Keratinocyte (primary cell): ENCODE results near the gene BRIP1.

Experiments used
- EZH2 ChIP-seq: IDR thresholded peaks from one replicate; pipeline ENCODE4 v1.6.1; 2012; ENCODE audit warnings: inconsistent platforms, mild to moderate bottlenecking, low read length, moderate library complexity
- TF ChIP-seq, protein P1 (sequence below), 3 experiments: IDR thresholded peaks in 1 of 3; conservative IDR thresholded peaks in 1 of 3; optimal IDR thresholded peaks in 1 of 3; 2 replicates in 2 of 3; 3 replicates in 1 of 3; pipeline versions ENCODE3 to v1.5.1; 2011; ENCODE audit warnings: low read length in 3 of 3, mild to moderate bottlenecking in 3 of 3, moderate library complexity in 2 of 3, control low read depth in 1 of 3, inconsistent platforms in 1 of 3; ENCODE audit not compliant: insufficient read depth in 2 of 3; ENCODE audit errors: extremely low read depth in 1 of 3

DNA sequence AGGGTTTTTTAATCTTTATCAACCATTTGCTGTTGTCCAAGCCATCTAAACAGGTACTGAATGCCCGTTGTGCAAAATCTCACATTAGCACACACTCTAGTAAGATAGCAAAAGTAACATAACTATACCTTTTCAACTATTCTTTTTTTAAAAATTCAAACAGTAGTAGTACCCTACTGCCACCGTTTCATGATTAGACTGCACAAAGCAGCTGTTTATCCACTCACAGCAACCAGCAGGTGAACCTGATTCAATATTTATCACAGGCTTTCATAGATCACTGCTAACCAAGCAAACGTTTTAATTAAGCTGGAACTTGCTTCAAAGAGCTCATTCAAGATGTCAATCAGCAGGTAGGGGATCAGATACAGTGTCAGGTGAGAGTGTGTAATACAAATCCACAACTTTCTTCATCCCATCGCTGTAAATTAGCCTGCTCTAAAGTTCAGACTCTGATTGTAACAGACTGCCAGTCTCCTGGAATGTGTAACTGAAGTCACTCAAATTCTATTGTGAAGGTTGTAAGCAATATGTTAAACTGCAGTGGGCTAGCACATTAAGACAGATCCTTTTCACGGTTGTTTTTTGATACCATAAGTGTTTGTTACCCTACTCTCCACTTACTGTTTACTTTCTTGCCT is 47.3 kb downstream of the BRIP1 start:
- TF ChIP-seq, protein P1, sequence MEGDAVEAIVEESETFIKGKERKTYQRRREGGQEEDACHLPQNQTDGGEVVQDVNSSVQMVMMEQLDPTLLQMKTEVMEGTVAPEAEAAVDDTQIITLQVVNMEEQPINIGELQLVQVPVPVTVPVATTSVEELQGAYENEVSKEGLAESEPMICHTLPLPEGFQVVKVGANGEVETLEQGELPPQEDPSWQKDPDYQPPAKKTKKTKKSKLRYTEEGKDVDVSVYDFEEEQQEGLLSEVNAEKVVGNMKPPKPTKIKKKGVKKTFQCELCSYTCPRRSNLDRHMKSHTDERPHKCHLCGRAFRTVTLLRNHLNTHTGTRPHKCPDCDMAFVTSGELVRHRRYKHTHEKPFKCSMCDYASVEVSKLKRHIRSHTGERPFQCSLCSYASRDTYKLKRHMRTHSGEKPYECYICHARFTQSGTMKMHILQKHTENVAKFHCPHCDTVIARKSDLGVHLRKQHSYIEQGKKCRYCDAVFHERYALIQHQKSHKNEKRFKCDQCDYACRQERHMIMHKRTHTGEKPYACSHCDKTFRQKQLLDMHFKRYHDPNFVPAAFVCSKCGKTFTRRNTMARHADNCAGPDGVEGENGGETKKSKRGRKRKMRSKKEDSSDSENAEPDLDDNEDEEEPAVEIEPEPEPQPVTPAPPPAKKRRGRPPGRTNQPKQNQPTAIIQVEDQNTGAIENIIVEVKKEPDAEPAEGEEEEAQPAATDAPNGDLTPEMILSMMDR (optimal IDR thresholded peaks at IDR 0.05 in 1 of 3, IDR thresholded peaks at IDR 0.05 in 1 of 3, conservative IDR thresholded peaks at IDR 0.05 in 1 of 3; ENCODE audit: extremely low read depth in 1 of 3, insufficient read depth in 2 of 3, low read length in 3 of 3) = no peak
- no peak for TF ChIP-seq EZH2
